Measurements from ENCODE around the gene LEFTY1. TPM values are rescaled to one million over a fixed set of nuclear protein-coding genes. Genes with fewer than 3 reads are reported as not detected.

Gene LEFTY1
- total RNA-seq, 6 experiments from 2014 or later, result not detected

GRCh38 chr1:225853441-225853840 lies 35.5 kb downstream of the LEFTY1 start:
- TF ChIP-seq, protein P1, sequence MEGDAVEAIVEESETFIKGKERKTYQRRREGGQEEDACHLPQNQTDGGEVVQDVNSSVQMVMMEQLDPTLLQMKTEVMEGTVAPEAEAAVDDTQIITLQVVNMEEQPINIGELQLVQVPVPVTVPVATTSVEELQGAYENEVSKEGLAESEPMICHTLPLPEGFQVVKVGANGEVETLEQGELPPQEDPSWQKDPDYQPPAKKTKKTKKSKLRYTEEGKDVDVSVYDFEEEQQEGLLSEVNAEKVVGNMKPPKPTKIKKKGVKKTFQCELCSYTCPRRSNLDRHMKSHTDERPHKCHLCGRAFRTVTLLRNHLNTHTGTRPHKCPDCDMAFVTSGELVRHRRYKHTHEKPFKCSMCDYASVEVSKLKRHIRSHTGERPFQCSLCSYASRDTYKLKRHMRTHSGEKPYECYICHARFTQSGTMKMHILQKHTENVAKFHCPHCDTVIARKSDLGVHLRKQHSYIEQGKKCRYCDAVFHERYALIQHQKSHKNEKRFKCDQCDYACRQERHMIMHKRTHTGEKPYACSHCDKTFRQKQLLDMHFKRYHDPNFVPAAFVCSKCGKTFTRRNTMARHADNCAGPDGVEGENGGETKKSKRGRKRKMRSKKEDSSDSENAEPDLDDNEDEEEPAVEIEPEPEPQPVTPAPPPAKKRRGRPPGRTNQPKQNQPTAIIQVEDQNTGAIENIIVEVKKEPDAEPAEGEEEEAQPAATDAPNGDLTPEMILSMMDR (IDR thresholded peaks at IDR 0.05), result no peak
- Mint-ChIP-seq H3K27me3 (ENCODE audit: insufficient read depth) (peaks cover 2% of the 10 kb centered on the region; the same call in 1 of the 2 replicates), H3K27ac (no peak overlapping the region), H3K36me3 (ENCODE audit: low read depth) (peaks cover 25% of the 10 kb centered on the region), H3K9me3 (no peaks in the 10 kb centered on the region), H3K4me3 (no peak overlapping the region), H3K4me1 (ENCODE audit: low read depth) (peaks cover 5% of the 10 kb centered on the region; the same call in 1 of the 2 replicates)
- no peak for DNase-seq

DNA sequence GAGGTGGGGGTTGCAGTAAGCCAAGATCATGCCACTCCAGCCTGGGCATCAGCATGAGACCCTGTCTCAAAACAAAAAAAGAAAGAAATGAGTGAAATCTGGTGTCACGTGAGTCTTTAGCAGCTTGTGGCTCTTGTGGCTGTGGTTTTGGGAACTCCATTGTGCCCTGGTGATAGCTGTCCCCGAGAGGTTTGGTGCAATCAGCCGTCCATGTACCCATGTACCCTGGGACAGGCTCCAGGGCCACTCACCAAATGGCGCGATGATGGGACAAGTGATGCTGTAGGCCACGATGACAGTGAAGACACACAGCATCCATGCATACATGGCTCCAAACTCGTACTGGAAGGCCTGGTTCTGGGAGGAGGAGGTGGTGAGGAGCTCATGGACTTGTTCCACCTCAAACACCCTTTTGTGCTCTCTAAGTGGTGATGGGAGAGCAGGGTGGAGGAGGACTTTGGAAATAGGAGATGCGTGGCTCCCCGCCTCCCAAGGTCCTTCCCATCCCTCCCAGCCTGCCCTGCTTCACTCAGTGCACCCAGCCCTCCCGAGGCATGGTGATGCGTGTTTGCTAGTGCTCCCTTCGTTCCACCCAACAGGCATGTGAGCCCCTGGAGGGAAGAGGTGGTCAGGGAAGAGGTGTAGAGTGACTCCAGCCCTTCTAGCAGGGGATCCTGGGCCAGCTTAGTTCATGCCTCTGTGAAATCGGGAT lies 36.4 kb downstream of the LEFTY1 start:
- H3K4me1 Mint-ChIP-seq (ENCODE audit: low read depth), result no peaks in the 10 kb centered on the region; the same call in 1 of the 2 replicates
- no peaks in the 10 kb centered on the region for H3K9me3 Mint-ChIP-seq
- peaks cover 2% of the 10 kb centered on the region; the same call in 1 of the 2 replicates for H3K27me3 Mint-ChIP-seq (ENCODE audit: insufficient read depth)
- DNase-seq, result no peak
- TF ChIP-seq, protein P1 (IDR thresholded peaks at IDR 0.05), result no peak
- H3K27ac Mint-ChIP-seq, result no peak overlapping the region
- H3K36me3 Mint-ChIP-seq (ENCODE audit: low read depth), result peaks cover 30% of the 10 kb centered on the region
- H3K4me3 Mint-ChIP-seq, result no peak overlapping the region

DNA sequence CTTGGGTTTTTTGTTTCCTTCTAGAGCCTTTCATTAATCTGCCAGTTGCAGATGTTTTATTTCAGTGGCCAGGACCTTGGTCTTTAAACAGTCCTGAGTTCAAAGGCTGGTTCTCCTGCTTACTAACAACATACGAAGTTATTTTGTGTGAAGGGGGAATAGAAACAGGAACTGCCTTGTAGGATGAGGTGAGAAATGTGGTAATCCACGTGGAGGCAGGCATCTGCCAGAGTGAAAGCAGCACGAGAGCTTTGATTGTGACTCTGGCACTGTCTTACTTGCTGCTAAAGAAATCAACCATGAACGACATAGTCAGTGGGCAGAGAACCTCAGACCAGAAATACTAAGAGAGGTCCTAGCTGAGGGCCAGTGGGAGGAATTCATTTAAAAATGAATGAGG lies 37.1 kb downstream of the LEFTY1 start:
- Mint-ChIP-seq H3K27me3 (ENCODE audit: insufficient read depth) (peaks cover 2% of the 10 kb centered on the region; the same call in 1 of the 2 replicates), H3K9me3 (no peaks in the 10 kb centered on the region), H3K4me1 (ENCODE audit: low read depth) (no peaks in the 10 kb centered on the region), H3K27ac (no peak overlapping the region), H3K36me3 (ENCODE audit: low read depth) (peaks cover 30% of the 10 kb centered on the region), H3K4me3 (no peak overlapping the region)
- TF ChIP-seq, protein P1 (IDR thresholded peaks at IDR 0.05), result no peak
- no peak for DNase-seq

DNA sequence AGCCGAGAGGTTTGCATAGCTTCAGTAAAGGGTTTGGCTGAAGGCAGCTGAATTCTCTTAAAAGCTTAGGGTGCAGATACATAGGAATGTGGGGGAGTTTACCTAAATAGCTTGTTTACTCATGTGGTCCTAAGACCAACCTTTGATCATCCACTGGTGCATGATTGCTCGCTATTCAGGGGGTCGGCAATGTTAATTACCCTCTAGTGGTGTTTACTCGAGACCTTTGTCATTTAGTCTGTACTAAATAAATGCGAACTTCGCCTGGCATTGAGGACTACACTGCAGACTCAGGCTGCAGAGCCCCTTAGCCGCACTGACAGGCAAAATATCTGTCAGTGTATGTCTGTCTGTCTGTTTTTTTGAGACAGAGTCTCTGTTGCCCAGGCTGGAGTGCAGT lies 38.6 kb downstream of the LEFTY1 start:
- Mint-ChIP-seq H3K4me1 (ENCODE audit: low read depth) (no peaks in the 10 kb centered on the region), H3K27me3 (ENCODE audit: insufficient read depth) (peaks cover 2% of the 10 kb centered on the region; the same call in 1 of the 2 replicates), H3K9me3 (no peaks in the 10 kb centered on the region), H3K4me3 (no peak overlapping the region), H3K27ac (no peak overlapping the region), H3K36me3 (ENCODE audit: low read depth) (peaks cover 25% of the 10 kb centered on the region)
- no peak for DNase-seq
- TF ChIP-seq, protein P1 (IDR thresholded peaks at IDR 0.05), result no peak

GRCh38 chr1:225849925-225850324 lies 39.0 kb downstream of the LEFTY1 start:
- Mint-ChIP-seq H3K4me3 (no peak overlapping the region), H3K36me3 (ENCODE audit: low read depth) (0 out of 2 replicates have a peak, but pooled peaks cover 23% of the 10 kb centered on the region), H3K4me1 (ENCODE audit: low read depth) (no peaks in the 10 kb centered on the region), H3K9me3 (no peaks in the 10 kb centered on the region), H3K27ac (no peak overlapping the region), H3K27me3 (ENCODE audit: insufficient read depth) (peaks cover 2% of the 10 kb centered on the region; the same call in 1 of the 2 replicates)
- DNase-seq, result no peak
- TF ChIP-seq, protein P1 (IDR thresholded peaks at IDR 0.05), result no peak
